Activated CD4-positive, CD25-positive, alpha-beta regulatory T cell treated with anti-CD3 and anti-CD28 coated beads, Interleukin-2, amount 50 U/mL, for 16 hours (primary cell): Measurements from ENCODE around the gene UAP1L1.
"Not testable (repeated sequence)": the region's sequence is repeated elsewhere in the genome, so short reads cannot be mapped to it uniquely, and the experiment has no call there.

Experiments used
- DNase-seq: peaks from one replicate; pipeline ENCODE4 v3.0.0-alpha.2; 2020; ENCODE audit warnings: low read depth, low spot score

The UAP1L1 gene

GRCh38 chr9:137077010-137077747 lies at the start of gene UAP1L1:
TSS of gene UAP1L1 (plus strand) at chr9:137077517. CDS start at chr9:137077533, 16 bp downstream.
- DNase-seq, result no peak

- no peak for DNase-seq
Measured at GRCh38 chr9:137028263-137029057, 48.9 kb upstream of the UAP1L1 start.

- DNase-seq, result peak; percentile 54
Measured at GRCh38 chr9:137029058-137029936, 48.0 kb upstream of the UAP1L1 start.

GRCh38 chr9:137030006-137030405 lies 47.3 kb upstream of the UAP1L1 start:
- DNase-seq, result no peak

- no peak for DNase-seq
Measured at GRCh38 chr9:137030538-137031527, 46.5 kb upstream of the UAP1L1 start.

- DNase-seq, result no peak
Measured at GRCh38 chr9:137031904-137032640, 45.2 kb upstream of the UAP1L1 start, which contains the start of gene FUT7. TSS of gene FUT7 (minus strand) at chr9:137032088. CDS start at chr9:137031991, 97 bp downstream.

GRCh38 chr9:137032858-137033257 lies 44.5 kb upstream of the UAP1L1 start:
- DNase-seq, result no peak

GRCh38 chr9:137033481-137033880 lies 43.8 kb upstream of the UAP1L1 start:
- not testable (repeated sequence) for DNase-seq

- no peak for DNase-seq
Measured at GRCh38 chr9:137034039-137034708, 43.1 kb upstream of the UAP1L1 start.

- DNase-seq, result peak; percentile 60
Measured at GRCh38 chr9:137034709-137035506, 42.4 kb upstream of the UAP1L1 start.

GRCh38 chr9:137035507-137035834 lies 41.8 kb upstream of the UAP1L1 start:
- no peak for DNase-seq

GRCh38 chr9:137035937-137036336 lies 41.4 kb upstream of the UAP1L1 start:
- no peak for DNase-seq

- DNase-seq, result no peak
Measured at GRCh38 chr9:137037035-137037434, 40.3 kb upstream of the UAP1L1 start.

GRCh38 chr9:137037483-137037882 lies 39.8 kb upstream of the UAP1L1 start:
- no peak for DNase-seq

GRCh38 chr9:137038916-137039315 lies 38.4 kb upstream of the UAP1L1 start:
- no peak for DNase-seq

GRCh38 chr9:137039611-137040366 lies 37.5 kb upstream of the UAP1L1 start:
- DNase-seq, result no peak

- no peak for DNase-seq
Measured at GRCh38 chr9:137040568-137040967, 36.7 kb upstream of the UAP1L1 start.

GRCh38 chr9:137041124-137041523 lies 36.2 kb upstream of the UAP1L1 start:
- no peak for DNase-seq
